ENCODE results near the gene ACAA1.

ACAA1 gene

GRCh38 chr3:38151667-38152265 is 14.8 kb upstream of the ACAA1 start:
- no peak overlapping the region for H3K4me3 ChIP-seq
- H3K4me1 ChIP-seq: no peaks in the 10 kb centered on the region
- H3K27me3 ChIP-seq: no peaks in the 10 kb centered on the region
- no peak overlapping the region for H3K27ac ChIP-seq
- intact Hi-C loops (cut with DNase I; ENCODE audit: low total_unique reads): no loop called here
- no peak for DNase-seq
- TF ChIP-seq CTCF (IDR thresholded peaks at IDR 0.05): no peak
- no peaks in the 10 kb centered on the region for H3K9me3 ChIP-seq
- H3K36me3 ChIP-seq: no peaks in the 10 kb centered on the region

GRCh38 chr3:38150780-38151528 is 14.0 kb upstream of the ACAA1 start:
- Histone ChIP-seq H3K27me3 (no peaks in the 10 kb centered on the region), H3K4me3 (no peak overlapping the region), H3K4me1 (no peaks in the 10 kb centered on the region), H3K9me3 (no peaks in the 10 kb centered on the region), H3K27ac (no peak overlapping the region), H3K36me3 (no peaks in the 10 kb centered on the region)
- no peak for DNase-seq
- no peak for TF ChIP-seq CTCF (IDR thresholded peaks at IDR 0.05)
- intact Hi-C loops (cut with DNase I; ENCODE audit: low total_unique reads): no loop called here

- no peak for DNase-seq
- no peaks in the 10 kb centered on the region for H3K9me3 ChIP-seq
- no peaks in the 10 kb centered on the region for H3K27me3 ChIP-seq
- no peaks in the 10 kb centered on the region for H3K36me3 ChIP-seq
- no peak for TF ChIP-seq CTCF (IDR thresholded peaks at IDR 0.05)
- no peak overlapping the region for H3K4me3 ChIP-seq
- intact Hi-C loops (cut with DNase I; ENCODE audit: low total_unique reads): no loop called here
- no peaks in the 10 kb centered on the region for H3K4me1 ChIP-seq
- no peak overlapping the region for H3K27ac ChIP-seq
Measured at GRCh38 chr3:38149708-38150107, 12.8 kb upstream of the ACAA1 start.

- intact Hi-C loops (cut with DNase I; ENCODE audit: low total_unique reads): no loop called here
- TF ChIP-seq CTCF (IDR thresholded peaks at IDR 0.05): no peak
- H3K27ac ChIP-seq: no peak overlapping the region
- DNase-seq: no peak
- H3K9me3 ChIP-seq: no peaks in the 10 kb centered on the region
- H3K27me3 ChIP-seq: no peaks in the 10 kb centered on the region
- no peaks in the 10 kb centered on the region for H3K36me3 ChIP-seq
- no peaks in the 10 kb centered on the region for H3K4me1 ChIP-seq
- H3K4me3 ChIP-seq: no peak overlapping the region
Measured at GRCh38 chr3:38148311-38148882, 11.5 kb upstream of the ACAA1 start.

- DNase-seq: no peak
- H3K27me3 ChIP-seq: no peaks in the 10 kb centered on the region
- no peaks in the 10 kb centered on the region for H3K9me3 ChIP-seq
- no peak overlapping the region for H3K27ac ChIP-seq
- intact Hi-C loops (cut with DNase I; ENCODE audit: low total_unique reads): no loop called here
- no peak for TF ChIP-seq CTCF (IDR thresholded peaks at IDR 0.05)
- H3K4me3 ChIP-seq: no peak overlapping the region
- no peaks in the 10 kb centered on the region for H3K4me1 ChIP-seq
- H3K36me3 ChIP-seq: peaks cover 0 to 3% (median 3%) of the 10 kb centered on the region in 3 donors
Measured at GRCh38 chr3:38147421-38147820, 10.5 kb upstream of the ACAA1 start.

Data from tibial artery (tissue), 4 donors.